ENCODE measurements around the gene PFKFB3. TPM values are rescaled to one million over a fixed set of nuclear protein-coding genes. Genes with fewer than 3 reads are reported as not detected.
A peak's percentile ranks its signal among the peaks of the same experiment; 100 is the strongest.
"Not testable (repeated sequence)": the region's sequence is repeated elsewhere in the genome, so short reads cannot be mapped to it uniquely, and the experiment has no call there.

Gene PFKFB3
- total RNA-seq, 1 donor: 19.2 TPM

DNA sequence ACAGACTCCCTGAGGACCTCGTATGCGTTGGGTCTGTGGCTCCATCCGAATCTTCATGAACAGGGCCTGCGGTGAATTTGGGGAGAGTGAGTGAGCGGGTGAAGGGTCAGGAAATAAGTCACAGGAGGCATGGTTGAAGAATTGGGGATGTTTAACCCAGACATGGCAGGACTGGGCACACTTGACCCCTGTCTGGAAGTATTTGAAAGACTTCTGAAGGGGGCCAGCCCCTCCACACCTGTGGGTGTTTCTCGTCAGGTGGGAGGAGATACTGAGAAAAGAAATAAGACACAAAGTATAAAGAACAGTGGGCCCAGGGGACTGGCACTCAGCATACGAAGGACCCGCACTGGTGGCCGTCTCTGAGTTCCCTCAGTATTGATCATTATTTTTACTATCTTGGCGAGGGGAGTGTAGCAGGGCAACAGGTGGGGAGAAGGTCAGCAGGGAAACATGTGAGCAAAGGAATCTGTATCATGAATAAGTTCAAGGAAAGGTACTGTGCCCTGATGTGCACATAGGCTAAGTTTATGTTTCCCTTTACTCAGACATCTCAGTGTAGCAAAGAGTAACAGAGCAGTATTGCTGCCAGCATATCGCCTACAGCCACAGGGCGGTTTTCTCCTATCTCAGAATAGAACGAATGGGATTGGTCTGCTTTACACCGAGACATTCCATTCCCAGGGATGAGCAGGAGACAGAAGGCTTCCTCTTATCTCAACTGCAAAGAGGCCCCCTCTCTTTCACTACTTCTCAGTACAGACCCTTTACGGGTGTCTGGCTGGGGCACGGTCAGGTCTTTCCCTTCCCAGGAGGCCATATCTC, 38.2 kb upstream of the PFKFB3 start:
- H3K4me2 ChIP-seq (ENCODE audit: insufficient read depth, low read length): peak overlapping the region; percentile 90
- DNase-seq (ENCODE audit: insufficient read length, low spot score, missing footprints): no peak
- H3K4me1 ChIP-seq (ENCODE audit: insufficient read depth, low read length): peaks cover 16% of the 10 kb centered on the region
- TF ChIP-seq CTCF (IDR thresholded peaks at IDR 0.05; ENCODE audit: extremely low read depth, low read depth, low read length): no peak
- peaks cover 46% of the 10 kb centered on the region for H3K79me2 ChIP-seq (ENCODE audit: insufficient read depth, low read length)
- H3K27me3 ChIP-seq (ENCODE audit: insufficient read depth, low read length): no peaks in the 10 kb centered on the region
- H3K9me3 ChIP-seq (ENCODE audit: low read depth, low read length): no peaks in the 10 kb centered on the region
- H3K4me3 ChIP-seq (ENCODE audit: insufficient read depth, low read length): peak overlapping the region; percentile 83
- peak overlapping the region; percentile 77 for H2AFZ ChIP-seq (ENCODE audit: low read length)
- H3K27ac ChIP-seq (ENCODE audit: low read depth, low read length): peak overlapping the region; percentile 72
- H3K36me3 ChIP-seq (ENCODE audit: insufficient read depth, low read length): peaks cover 5% of the 10 kb centered on the region
- peaks cover 20% of the 10 kb centered on the region for H4K20me1 ChIP-seq (ENCODE audit: insufficient read depth, low read length)

GRCh38 chr10:6165221-6165725, 37.5 kb upstream of the PFKFB3 start:
- Histone ChIP-seq H2AFZ (ENCODE audit: low read length) (no peak overlapping the region), H3K4me1 (ENCODE audit: insufficient read depth, low read length) (peaks cover 16% of the 10 kb centered on the region), H4K20me1 (ENCODE audit: insufficient read depth, low read length) (peaks cover 25% of the 10 kb centered on the region), H3K79me2 (ENCODE audit: insufficient read depth, low read length) (peaks cover 48% of the 10 kb centered on the region), H3K9me3 (ENCODE audit: low read depth, low read length) (no peaks in the 10 kb centered on the region), H3K27me3 (ENCODE audit: insufficient read depth, low read length) (no peaks in the 10 kb centered on the region), H3K36me3 (ENCODE audit: insufficient read depth, low read length) (peaks cover 5% of the 10 kb centered on the region), H3K27ac (ENCODE audit: low read depth, low read length) (no peak overlapping the region), H3K4me3 (ENCODE audit: insufficient read depth, low read length) (no peak overlapping the region), H3K4me2 (ENCODE audit: insufficient read depth, low read length) (peak overlapping the region; percentile 90)
- no peak for TF ChIP-seq CTCF (IDR thresholded peaks at IDR 0.05; ENCODE audit: extremely low read depth, low read depth, low read length)
- DNase-seq (ENCODE audit: insufficient read length, low spot score, missing footprints): no peak

DNA sequence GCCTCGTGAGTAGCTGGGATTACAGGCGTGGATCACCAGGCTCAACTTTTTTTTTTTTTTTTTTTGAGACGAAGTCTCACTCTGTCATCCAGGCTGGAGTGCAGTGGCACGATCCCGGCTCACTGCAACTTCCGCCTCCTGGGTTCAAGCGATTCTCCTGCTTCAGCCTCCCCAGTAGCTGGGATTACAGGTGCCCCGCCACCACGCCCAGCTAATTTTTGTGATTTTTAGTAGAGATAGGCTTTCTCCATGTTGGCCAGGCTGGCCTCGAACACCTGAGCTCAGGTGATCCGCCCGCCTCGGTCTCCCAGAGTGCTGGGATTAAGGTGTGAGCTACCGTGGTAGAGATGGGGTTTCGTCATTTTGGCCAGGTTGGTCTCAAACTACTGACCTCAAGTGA, 36.8 kb upstream of the PFKFB3 start:
- not testable (repeated sequence) for H3K4me2 ChIP-seq (ENCODE audit: insufficient read depth, low read length); H3K36me3 ChIP-seq (ENCODE audit: insufficient read depth, low read length); H3K4me3 ChIP-seq (ENCODE audit: insufficient read depth, low read length); DNase-seq (ENCODE audit: insufficient read length, low spot score, missing footprints); H3K9me3 ChIP-seq (ENCODE audit: low read depth, low read length); H3K27me3 ChIP-seq (ENCODE audit: insufficient read depth, low read length); H3K27ac ChIP-seq (ENCODE audit: low read depth, low read length); H2AFZ ChIP-seq (ENCODE audit: low read length)
- H3K4me1 ChIP-seq (ENCODE audit: insufficient read depth, low read length): peaks cover 16% of the 10 kb centered on the region
- peaks cover 48% of the 10 kb centered on the region for H3K79me2 ChIP-seq (ENCODE audit: insufficient read depth, low read length)
- peaks cover 30% of the 10 kb centered on the region for H4K20me1 ChIP-seq (ENCODE audit: insufficient read depth, low read length)

DNA sequence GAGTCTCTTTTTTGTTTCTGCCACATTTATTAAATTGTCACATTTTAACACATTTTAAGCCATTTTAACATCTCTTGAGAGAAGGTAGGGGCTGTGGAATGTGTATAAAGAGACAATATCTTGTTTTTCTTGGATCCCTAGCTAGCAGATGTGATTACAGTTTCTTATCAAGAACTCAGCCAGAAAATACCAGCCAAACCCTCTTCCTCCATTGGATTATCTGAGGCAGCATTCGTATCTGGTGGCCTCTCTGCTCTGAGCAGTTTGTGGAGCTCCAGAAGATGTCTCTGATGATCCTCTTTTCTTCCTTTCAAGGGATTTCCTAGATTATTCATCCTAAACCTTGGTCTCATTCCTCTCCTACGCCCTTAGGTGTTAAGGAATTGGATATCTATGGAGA, 35.3 kb upstream of the PFKFB3 start:
- Histone ChIP-seq H3K9me3 (ENCODE audit: low read depth, low read length) (no peaks in the 10 kb centered on the region), H3K4me3 (ENCODE audit: insufficient read depth, low read length) (no peak overlapping the region), H3K36me3 (ENCODE audit: insufficient read depth, low read length) (peaks cover 5% of the 10 kb centered on the region), H3K79me2 (ENCODE audit: insufficient read depth, low read length) (peaks cover 52% of the 10 kb centered on the region), H3K27me3 (ENCODE audit: insufficient read depth, low read length) (no peaks in the 10 kb centered on the region), H4K20me1 (ENCODE audit: insufficient read depth, low read length) (peaks cover 36% of the 10 kb centered on the region), H3K4me1 (ENCODE audit: insufficient read depth, low read length) (peaks cover 27% of the 10 kb centered on the region), H2AFZ (ENCODE audit: low read length) (no peak overlapping the region), H3K27ac (ENCODE audit: low read depth, low read length) (peak overlapping the region; percentile 12), H3K4me2 (ENCODE audit: insufficient read depth, low read length) (no peak overlapping the region)
- no peak for TF ChIP-seq CTCF (IDR thresholded peaks at IDR 0.05; ENCODE audit: extremely low read depth, low read depth, low read length)
- no peak for DNase-seq (ENCODE audit: insufficient read length, low spot score, missing footprints)

Measured in osteoblast (primary cell).